K562 (cell line): ENCODE results near the gene SLC28A1. TPM values are rescaled to one million over a fixed set of nuclear protein-coding genes. Genes with fewer than 3 reads are reported as not detected.

Experiments used
- ATAC-seq: fragments of 200-7000 bp; cut with Tn5 transposase; 3 replicates; pipeline ENCODE4 v1.9.1; 2020; ENCODE audit warnings: moderate library complexity
- BruUV-seq: library from RNA; stranded (reverse); fragments of 400-500 nt; replicated peaks from 2 replicates; lab custom pipeline; 2021; lab: Mats Ljungman, UMichigan
- CTCF ChIA-PET: fragments of 300-600 bp; formaldehyde crosslinking; extraction: SDS; loops from one replicate; lab custom pipeline; 2021; ENCODE audit warnings: low intra/inter-chr PET ratio; lab: Yijun Ruan, JAX
- POLR2A ChIA-PET: fragments of 300-600, 350-650 bp; sonication (Branson Sonifier 250); formaldehyde crosslinking; extraction: SDS; loops from one replicate; lab custom pipeline; 2021; ENCODE audit warnings: antibody characterized with exemption, inconsistent platforms; lab: Yijun Ruan, JAX
- DNase-seq, 4 experiments: peaks; one replicate each; pipeline versions ENCODE4 v3.0.0 to v3.0.0-alpha.2; 2011 to 2018; ENCODE audit warnings: low spot score in 3 of 4, mixed read lengths in 3 of 4; ENCODE audit errors: extremely low read depth in 1 of 4
- FAIRE-seq: peaks from 2 replicates; lab custom pipeline; 2011; peaks lifted over from hg19 to GRCh38; lab: Jason Lieb, UNC
- H2AFZ ChIP-seq: 2 replicates; pipeline ENCODE4 v1.6.0; 2011; ENCODE audit warnings: low read depth, low read length, control low read depth, inconsistent platforms
- H3K27ac ChIP-seq: fragments of 200-600 bp; 3 replicates; pipeline ENCODE4 v1.8.0; 2011; ENCODE audit warnings: low read depth, mild to moderate bottlenecking, control low read depth, inconsistent platforms, low read length, moderate library complexity, mixed read lengths; ENCODE audit errors: extremely low read depth
- H3K27me3 ChIP-seq, 2 experiments: fragments of 300-600 bp in 1 of 2; 2 replicates in 1 of 2; 3 replicates in 1 of 2; pipeline versions ENCODE4 v1.6.0 to v1.8.0; 2011; ENCODE audit warnings: inconsistent platforms in 2 of 2, low read length in 2 of 2, mild to moderate bottlenecking in 1 of 2, mixed read lengths in 1 of 2, moderate library complexity in 1 of 2; ENCODE audit not compliant: control insufficient read depth in 2 of 2, insufficient read depth in 2 of 2
- H3K36me3 ChIP-seq: fragments of 300-600 bp; 3 replicates; pipeline ENCODE4 v1.8.0; 2011; ENCODE audit warnings: mild to moderate bottlenecking, low read length, inconsistent platforms; ENCODE audit not compliant: control insufficient read depth, insufficient read depth
- H3K4me1 ChIP-seq, 2 experiments: fragments of 200-600 bp in 1 of 2; replicated peaks in 1 of 2; 2 replicates in 1 of 2; 3 replicates in 1 of 2; pipeline versions ENCODE4 v1.5.1 to v1.8.0; 2011; ENCODE audit warnings: inconsistent platforms in 2 of 2, low read length in 2 of 2, mild to moderate bottlenecking in 1 of 2, mixed read lengths in 1 of 2, moderate library complexity in 1 of 2; ENCODE audit not compliant: control insufficient read depth in 2 of 2, insufficient read depth in 2 of 2
- H3K4me2 ChIP-seq: 2 replicates; pipeline ENCODE4 v1.6.1; 2011; ENCODE audit warnings: low read length, control low read depth, inconsistent platforms, mixed read lengths; ENCODE audit not compliant: insufficient read depth
- H3K4me3 ChIP-seq: fragments of 200-600 bp; sonication (generic), shearing (Covaris generic); 2 replicates; pipeline ENCODE4 v1.5.1; 2016; ENCODE audit warnings: control low read depth, inconsistent platforms
- H3K79me2 ChIP-seq: fragments of 200-600 bp; 3 replicates; pipeline ENCODE4 v1.8.0; 2011; ENCODE audit warnings: low read length, inconsistent platforms; ENCODE audit not compliant: control insufficient read depth, insufficient read depth
- H3K9ac ChIP-seq, 2 experiments: 2 replicates each; pipeline versions ENCODE4 v1.6.0 to v1.6.1; 2011; ENCODE audit warnings: low read depth in 2 of 2, low read length in 2 of 2, control low read depth in 1 of 2, inconsistent platforms in 1 of 2, mild to moderate bottlenecking in 1 of 2, mixed read lengths in 1 of 2; ENCODE audit not compliant: insufficient read depth in 1 of 2
- H3K9me1 ChIP-seq: one replicate; pipeline ENCODE4 v1.6.0; 2011; ENCODE audit warnings: inconsistent platforms, mild to moderate bottlenecking, low read length, moderate library complexity; ENCODE audit not compliant: control insufficient read depth, insufficient read depth
- H3K9me3 ChIP-seq: replicated peaks from 2 replicates; pipeline ENCODE4 v1.5.1; 2011; ENCODE audit warnings: low read depth, low read length, inconsistent platforms; ENCODE audit not compliant: control insufficient read depth, insufficient read depth
- H4K20me1 ChIP-seq: replicated peaks from 2 replicates; pipeline ENCODE4 v1.6.1; 2011; ENCODE audit warnings: low read length, inconsistent platforms, mixed read lengths; ENCODE audit not compliant: control insufficient read depth, insufficient read depth
- ATF4 ChIP-seq: fragments of 450-650 bp; formaldehyde crosslinking; IDR thresholded peaks from 2 replicates; pipeline ENCODE4 v1.4.0; 2022; ENCODE audit warnings: mild to moderate bottlenecking, moderate library complexity
- BCOR ChIP-seq: fragments of 450-650 bp; IDR thresholded peaks from 2 replicates; pipeline ENCODE4 v1.6.1; 2016
- CTCF ChIP-seq, 3 experiments: IDR thresholded peaks in 2 of 3; conservative IDR thresholded peaks in 1 of 3; 2 replicates each; pipeline ENCODE4 v1.5.1; 2011 to 2012; ENCODE audit warnings: low read length in 3 of 3, mild to moderate bottlenecking in 3 of 3, control low read depth in 2 of 3, improper control_type of control experiment in 1 of 3, inconsistent platforms in 1 of 3, low read depth in 1 of 3, mixed read lengths in 1 of 3, moderate library complexity in 1 of 3; ENCODE audit not compliant: insufficient read depth in 2 of 3
- KDM1A ChIP-seq, 2 experiments: fragments of 450-650 bp; IDR thresholded peaks; 2 replicates each; pipeline ENCODE4 v1.6.1; 2016; ENCODE audit warnings: mild to moderate bottlenecking in 2 of 2
- PRMT5 ChIP-seq: sonication (generic); formaldehyde crosslinking; IDR thresholded peaks from 2 replicates; pipeline ENCODE4 v1.5.0; 2020; ENCODE audit warnings: missing genetic modification reagents
- ZFP36 ChIP-seq: fragments of 150-350 bp; IDR thresholded peaks from 2 replicates; pipeline ENCODE4 v1.6.1; 2018; ENCODE audit warnings: low read length, low read depth; ENCODE audit not compliant: partially characterized antibody
- WGBS: fragments of 100-300 bp; shearing (Covaris generic); methylation state at CpG from one replicate; pipeline ENCODE4 v1.1.6; 2016; ENCODE audit warnings: low coverage, mixed read lengths; ENCODE audit not compliant: insufficient coverage; ENCODE audit errors: missing lambda C conversion rate; 5-methylcytosine and 5-hydroxymethylcytosine counted together
- in situ Hi-C: fragments of 300-500 bp; cut with MboI; formaldehyde crosslinking; loops from 4 replicates; pipeline ENCODE4 v1.15.0; 2018; ENCODE audit warnings: inconsistent platforms, mixed read lengths
- intact Hi-C: fragments of 100-400 bp; cut with micrococcal nuclease; formaldehyde crosslinking; loops from 2 replicates; pipeline ENCODE4 v1.14.2; 2022
- polyA plus RNA-seq, 8 experiments: library from polyadenylated mRNA; depleted of rRNA in 4 of 8; stranded (reverse) in 5 of 8; unstranded in 3 of 8; fragments of >200 nt; fragmentation: Nextera tagmentation in 2 of 8; fragmentation: Illumina TruSeq in 1 of 8; extraction: Ambion mirVana in 2 of 8; extraction: Trizol in 1 of 8; gene quantifications; 2 replicates each; pipeline versions ENCODE4 v1.2.1 to v1.2.3, GENCODE V29; 2011 to 2014; ENCODE audit warnings: inconsistent platforms in 1 of 8, missing spikeins in 1 of 8
- total RNA-seq, 7 experiments: library from RNA; depleted of rRNA in 6 of 7; stranded (reverse); fragments of >200 nt in 6 of 7; fragmentation: Illumina TruSeq in 2 of 7; extraction: Trizol in 2 of 7; gene quantifications; 2 replicates each; pipeline versions ENCODE4 v1.2.1 to v1.2.3, GENCODE V29; 2011 to 2021; ENCODE audit warnings: low replicate concordance in 1 of 7

The SLC28A1 gene
- total and polyA plus RNA-seq, 9 of the 15 experiments (the other 6 are each of a cell fraction or from before 2014, with no cell fraction given) = 0.04 TPM; not detected in 8

- no peak for DNase-seq
- intact Hi-C loops = no loop called here
- H3K27me3 ChIP-seq = peaks cover 5% of the 10 kb centered on the region in 2 experiments; a peak in 3 of 5 replicates
- no peak overlapping the region for H3K9ac ChIP-seq
- no peak for ATAC-seq
- BruUV-seq = no TSS peak
- H4K20me1 ChIP-seq = no peaks in the 10 kb centered on the region
- WGBS = 10% methylated on average over 2 of the region's 2 CpGs
- no peaks in the 10 kb centered on the region for H3K79me2 ChIP-seq
- FAIRE-seq = no peak
- CTCF ChIA-PET = no interaction called here
- peaks cover 6 to 7% of the 10 kb centered on the region in 2 experiments; a peak in 2 of 5 replicates for H3K4me1 ChIP-seq
- TF ChIP-seq ATF4 (CRISPR knock-in tag) = no peak
- TF ChIP-seq, all 486 proteins: peak for 0
- Histone ChIP-seq H3K9me1 (peaks cover 2% of the 10 kb centered on the region), H3K4me2 (no peak overlapping the region), H2AFZ (no peak overlapping the region), H3K4me3 (no peak overlapping the region), H3K27ac (no peak overlapping the region), H3K36me3 (no peaks in the 10 kb centered on the region), H3K9me3 (peaks cover 6% of the 10 kb centered on the region)
- POLR2A ChIA-PET = no interaction called here
- in situ Hi-C loops = no loop called here
Measured at GRCh38 chr15:84901540-84901939, 17.1 kb downstream of the SLC28A1 start.

- peak overlapping the region in 1 of 2 experiments; percentile 65; a peak in 2 of 4 replicates for H3K9ac ChIP-seq
- CTCF ChIA-PET = no interaction called here
- no peak for DNase-seq
- peaks cover 6% of the 10 kb centered on the region for H3K9me3 ChIP-seq
- H3K27ac ChIP-seq = no peak overlapping the region
- in situ Hi-C loops = no loop called here
- H4K20me1 ChIP-seq = no peaks in the 10 kb centered on the region
- peaks cover 2% of the 10 kb centered on the region for H3K9me1 ChIP-seq
- peak; percentile 32; the same call in 1 of the 2 replicates for TF ChIP-seq BCOR
- no peak for TF ChIP-seq PRMT5 (CRISPR knock-in tag)
- TF ChIP-seq ZFP36 = peak; percentile 49
- 0 out of 4 replicates have a peak, but pooled peaks of 1 of the 2 experiments have one; percentile 20 for TF ChIP-seq KDM1A (IDR thresholded peaks at IDR 0.05)
- peak in 1 of 3 experiments; percentile 9; a peak in 1 of 6 replicates for TF ChIP-seq CTCF (IDR thresholded peaks at IDR 0.05 in 2 of 3, conservative IDR thresholded peaks at IDR 0.05 in 1 of 3; ENCODE audit: insufficient read depth in 2 of 3, low read depth in 1 of 3, low read length in 3 of 3)
- TF ChIP-seq, all 486 proteins: peak for 4
- POLR2A ChIA-PET = interaction anchor here (0.7 to 2.0 kb wide), 3 partner anchors 8 to 12 kb away, joined by 3 to 6 read pairs (median 3); no protein-coding TSS in a partner anchor
- BruUV-seq = no TSS peak
- Histone ChIP-seq H2AFZ (peak overlapping the region; percentile 81; the same call in 1 of the 2 replicates), H3K27me3 (peaks cover 2 to 3% of the 10 kb centered on the region in 2 experiments; a peak in 3 of 5 replicates), H3K4me1 (peaks cover 7 to 10% of the 10 kb centered on the region in 2 experiments; a peak in 4 of 5 replicates), H3K36me3 (no peaks in the 10 kb centered on the region), H3K79me2 (no peaks in the 10 kb centered on the region), H3K4me3 (no peak overlapping the region), H3K4me2 (no peak overlapping the region)
- FAIRE-seq (no peak), ATAC-seq (peak; percentile 35; the same call in 2 of the 3 replicates)
- intact Hi-C loops = no loop called here
- WGBS = 32% methylated on average over 2 of the region's 2 CpGs
Measured at GRCh38 chr15:84903751-84904150, 19.3 kb downstream of the SLC28A1 start.
